OCI-LY7 (cell line): ENCODE measurements around the gene TMEM170B.

Experiments
- EZH2phosphoT487 ChIP-seq: fragments of 200-600 bp; sonication (generic); IDR thresholded peaks from 2 replicates; pipeline ENCODE4 v1.6.1; 2018; ENCODE audit warnings: low read depth, borderline replicate concordance, mild to moderate bottlenecking, mixed run types, antibody characterized with exemption, low read length, moderate library complexity, mixed read lengths
- TF ChIP-seq, protein P1 (sequence below): fragments of 200-600 bp; sonication (generic); conservative IDR thresholded peaks from 2 replicates; pipeline ENCODE4 v1.5.1; 2014; ENCODE audit warnings: mild to moderate bottlenecking, antibody characterized with exemption, low read length, moderate library complexity, mixed read lengths

DNA sequence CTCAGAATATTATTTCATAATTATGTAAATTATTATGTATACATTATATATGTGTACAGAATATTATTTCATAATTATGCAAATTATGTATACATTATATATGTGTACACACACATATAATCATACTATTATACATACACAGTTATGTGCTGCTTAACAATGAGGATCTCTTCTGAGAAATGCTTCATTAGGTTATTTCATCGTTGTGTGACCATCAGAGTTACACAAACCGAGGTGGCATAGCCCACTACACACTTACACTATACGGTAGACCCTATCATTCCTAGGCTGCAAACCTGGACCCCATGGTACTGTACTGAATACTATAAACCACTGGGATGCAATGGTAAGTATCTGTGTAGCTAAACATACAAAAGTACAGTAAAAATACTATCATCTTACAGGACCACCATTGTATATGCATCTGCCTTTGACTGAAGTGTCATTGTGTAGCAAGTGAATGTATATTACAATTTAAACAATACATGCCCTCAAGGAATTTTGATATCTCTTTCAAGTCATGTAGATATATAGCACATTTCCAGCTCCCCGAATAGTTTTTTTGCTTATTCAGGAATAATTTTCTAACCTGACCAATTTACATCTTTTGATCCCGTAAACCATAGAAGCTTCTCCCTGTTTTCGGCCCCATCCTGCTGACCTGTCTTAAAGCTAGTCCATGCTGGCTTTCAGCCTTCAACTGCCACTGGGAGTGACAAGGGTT, 71.2 kb downstream of the TMEM170B start:
- TF ChIP-seq, protein P1, sequence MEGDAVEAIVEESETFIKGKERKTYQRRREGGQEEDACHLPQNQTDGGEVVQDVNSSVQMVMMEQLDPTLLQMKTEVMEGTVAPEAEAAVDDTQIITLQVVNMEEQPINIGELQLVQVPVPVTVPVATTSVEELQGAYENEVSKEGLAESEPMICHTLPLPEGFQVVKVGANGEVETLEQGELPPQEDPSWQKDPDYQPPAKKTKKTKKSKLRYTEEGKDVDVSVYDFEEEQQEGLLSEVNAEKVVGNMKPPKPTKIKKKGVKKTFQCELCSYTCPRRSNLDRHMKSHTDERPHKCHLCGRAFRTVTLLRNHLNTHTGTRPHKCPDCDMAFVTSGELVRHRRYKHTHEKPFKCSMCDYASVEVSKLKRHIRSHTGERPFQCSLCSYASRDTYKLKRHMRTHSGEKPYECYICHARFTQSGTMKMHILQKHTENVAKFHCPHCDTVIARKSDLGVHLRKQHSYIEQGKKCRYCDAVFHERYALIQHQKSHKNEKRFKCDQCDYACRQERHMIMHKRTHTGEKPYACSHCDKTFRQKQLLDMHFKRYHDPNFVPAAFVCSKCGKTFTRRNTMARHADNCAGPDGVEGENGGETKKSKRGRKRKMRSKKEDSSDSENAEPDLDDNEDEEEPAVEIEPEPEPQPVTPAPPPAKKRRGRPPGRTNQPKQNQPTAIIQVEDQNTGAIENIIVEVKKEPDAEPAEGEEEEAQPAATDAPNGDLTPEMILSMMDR: no peak
- no peak for TF ChIP-seq EZH2phosphoT487
